HEK293 (cell line): Measurements from ENCODE around the gene ALG6.

ENCODE experiments used
- CTCF ChIA-PET: fragments of 350-600 bp; formaldehyde crosslinking; extraction: SDS; loops from one replicate; lab custom pipeline; 2021; ENCODE audit warnings: antibody characterized with exemption; lab: Yijun Ruan, JAX
- POLR2A ChIA-PET: fragments of 300-600 bp; formaldehyde crosslinking; extraction: SDS; loops from one replicate; lab custom pipeline; 2020; ENCODE audit warnings: antibody characterized with exemption, inconsistent platforms; lab: Yijun Ruan, JAX
- H3K27ac ChIP-seq: fragments of 200-500 bp; sonication (Bioruptor generic); 2 replicates; pipeline ENCODE4 v1.5.1; 2014; ENCODE audit warnings: low read depth, low read length, control low read depth, inconsistent platforms; ENCODE audit errors: extremely low read depth
- H3K36me3 ChIP-seq, 2 experiments: fragments of 200-500 bp in 1 of 2; sonication (Bioruptor generic) in 1 of 2; 1 replicate in 1 of 2; 2 replicates in 1 of 2; pipeline ENCODE4 v1.5.1; 2014 to 2017; ENCODE audit warnings: inconsistent platforms in 2 of 2, low read length in 2 of 2; ENCODE audit not compliant: control insufficient read depth in 2 of 2, insufficient read depth in 1 of 2
- H3K4me1 ChIP-seq: fragments of 200-500 bp; sonication (Bioruptor generic); 2 replicates; pipeline ENCODE4 v1.5.1; 2014; ENCODE audit warnings: mild to moderate bottlenecking, low read length, inconsistent platforms; ENCODE audit not compliant: control insufficient read depth, insufficient read depth
- H3K4me3 ChIP-seq: 2 replicates; pipeline ENCODE4 v1.5.1; 2011; ENCODE audit warnings: low read depth, mild to moderate bottlenecking, control low read depth, low read length, moderate library complexity
- H3K9me3 ChIP-seq: fragments of 200-500 bp; sonication (Bioruptor generic); 2 replicates; pipeline ENCODE4 v1.5.1; 2014; ENCODE audit warnings: low read depth, low read length, inconsistent platforms; ENCODE audit not compliant: control insufficient read depth, insufficient read depth
- PRDM6 ChIP-seq: fragments of 450-650 bp; formaldehyde crosslinking; IDR thresholded peaks from 2 replicates; pipeline ENCODE4 v1.5.1; 2017; ENCODE audit warnings: missing biosample characterization, missing genetic modification characterization
- SP7 ChIP-seq: fragments of 450-650 bp; formaldehyde crosslinking; IDR thresholded peaks from 2 replicates; pipeline ENCODE4 v1.5.1; 2016; ENCODE audit warnings: missing biosample characterization, missing genetic modification characterization
- ZBTB11 ChIP-seq: fragments of 450-650 bp; formaldehyde crosslinking; conservative IDR thresholded peaks from 2 replicates; pipeline ENCODE4 v1.5.1; 2016; ENCODE audit warnings: low read depth, missing biosample characterization, missing genetic modification characterization
- ZBTB17 ChIP-seq: fragments of 450-650 bp; formaldehyde crosslinking; IDR thresholded peaks from 2 replicates; pipeline ENCODE4 v1.5.1; 2016; ENCODE audit warnings: missing biosample characterization, missing genetic modification characterization
- ZBTB26 ChIP-seq: fragments of 450-650 bp; formaldehyde crosslinking; optimal IDR thresholded peaks from 2 replicates; pipeline ENCODE3; 2016; ENCODE audit warnings: missing biosample characterization, mild to moderate bottlenecking, missing genetic modification characterization
- ZNF16 ChIP-seq: fragments of 450-650 bp; formaldehyde crosslinking; IDR thresholded peaks from 2 replicates; pipeline ENCODE4 v1.5.1; 2016; ENCODE audit warnings: low read depth, missing biosample characterization, missing genetic modification characterization
- ZNF366 ChIP-seq: fragments of 450-650 bp; formaldehyde crosslinking; conservative IDR thresholded peaks from 2 replicates; pipeline ENCODE4 v1.5.1; 2016; ENCODE audit warnings: missing biosample characterization, missing genetic modification characterization
- ZNF398 ChIP-seq: fragments of 450-650 bp; formaldehyde crosslinking; IDR thresholded peaks from 2 replicates; pipeline ENCODE4 v1.5.1; 2017; ENCODE audit warnings: missing biosample characterization, missing genetic modification characterization
- ZNF449 ChIP-seq: fragments of 450-650 bp; formaldehyde crosslinking; IDR thresholded peaks from 2 replicates; pipeline ENCODE4 v1.5.1; 2017; ENCODE audit warnings: missing biosample characterization, mild to moderate bottlenecking, missing genetic modification characterization, moderate library complexity
- ZNF514 ChIP-seq: fragments of 450-650 bp; formaldehyde crosslinking; IDR thresholded peaks from 2 replicates; pipeline ENCODE4 v1.5.1; 2016; ENCODE audit warnings: missing biosample characterization, missing genetic modification characterization
- ZNF544 ChIP-seq: fragments of 450-650 bp; formaldehyde crosslinking; IDR thresholded peaks from 2 replicates; pipeline ENCODE4 v1.5.0; 2017; ENCODE audit warnings: missing biosample characterization, missing genetic modification characterization
- ZNF560 ChIP-seq: fragments of 450-650 bp; formaldehyde crosslinking; IDR thresholded peaks from 2 replicates; pipeline ENCODE4 v1.5.1; 2017; ENCODE audit warnings: missing biosample characterization, missing genetic modification characterization, borderline replicate concordance
- ZNF610 ChIP-seq: fragments of 450-650 bp; formaldehyde crosslinking; IDR thresholded peaks from 2 replicates; pipeline ENCODE4 v1.5.1; 2016; ENCODE audit warnings: missing biosample characterization, missing genetic modification characterization, borderline replicate concordance
- ZNF623 ChIP-seq: fragments of 450-650 bp; formaldehyde crosslinking; IDR thresholded peaks from 2 replicates; pipeline ENCODE4 v1.5.1; 2016; ENCODE audit warnings: missing biosample characterization, missing genetic modification characterization

ALG6 gene

GRCh38 chr1:63323865-63324778 is 43.3 kb upstream of the ALG6 start (continued):
- TF ChIP-seq ZNF514 (tag by site-specific recombination) = no peak
- TF ChIP-seq ZNF544 (tag by site-specific recombination) = no peak
- peak; percentile 37; the same call in 1 of the 2 replicates for TF ChIP-seq ZNF623 (tag by site-specific recombination)
- peak; percentile 58 for TF ChIP-seq ZBTB26 (tag by site-specific recombination)

- ChIA-PET CTCF (interaction anchor here (0.6 to 3.8 kb wide), 5 partner anchors 25 to 837 kb away, joined by 3 to 34 read pairs (median 3); no protein-coding TSS in a partner anchor), POLR2A (interaction anchor here (1.1 kb wide), 1 partner anchor 10 kb away, joined by 3 read pairs; no protein-coding TSS in a partner anchor)
- Histone ChIP-seq H3K9me3 (no peaks in the 10 kb centered on the region), H3K36me3 (no peaks in the 10 kb centered on the region), H3K4me3 (no peak overlapping the region; the same call in 1 of the 2 replicates)
- TF ChIP-seq ZNF398 (no peak), ZNF366 (no peak), ZNF610 (tag by site-specific recombination) (no peak), SP7 (tag by site-specific recombination) (no peak), ZNF16 (tag by site-specific recombination) (no peak)
- TF ChIP-seq, all 188 proteins: peak for 0
- no peak overlapping the region; the same call in 1 of the 2 replicates for H3K27ac ChIP-seq
- H3K4me1 ChIP-seq = peaks cover 5% of the 10 kb centered on the region; the same call in 1 of the 2 replicates
Measured at GRCh38 chr1:63324779-63325119, 42.7 kb upstream of the ALG6 start.

- no peak overlapping the region for H3K4me3 ChIP-seq
- TF ChIP-seq ZBTB17 (tag by site-specific recombination) (peak; percentile 19; the same call in 1 of the 2 replicates), ZBTB11 (no peak), ZNF449 (tag by site-specific recombination) (no peak), PRDM6 (tag by site-specific recombination) (peak; percentile 32; the same call in 1 of the 2 replicates), ZNF560 (tag by site-specific recombination) (no peak)
- TF ChIP-seq, all 188 proteins: peak for 2
- Histone ChIP-seq H3K27ac (no peak overlapping the region), H3K36me3 (no peaks in the 10 kb centered on the region), H3K4me1 (peaks cover 5% of the 10 kb centered on the region; the same call in 1 of the 2 replicates), H3K9me3 (no peaks in the 10 kb centered on the region)
- POLR2A ChIA-PET = no interaction called here
- CTCF ChIA-PET = interaction anchor here (0.6 to 3.8 kb wide), 8 partner anchors 9 to 837 kb away, joined by 3 to 34 read pairs (median 5); no protein-coding TSS in a partner anchor
Measured at GRCh38 chr1:63325279-63325985, 42.0 kb upstream of the ALG6 start.
